ENCODE results near the gene TM2D3. TPM values are rescaled to one million over a fixed set of nuclear protein-coding genes. Genes with fewer than 3 reads are reported as not detected.

The TM2D3 gene
- total and polyA plus RNA-seq, 10 donors = 33.6 to 97.4 (median 52.5) TPM

GRCh38 chr15:101641894-101642293 lies 10.3 kb downstream of the TM2D3 start:
- Histone ChIP-seq H3K36me3 (peaks cover 4 to 78% (median 49%) of the 10 kb centered on the region in 6 donors), H3K27ac (peak overlapping the region; percentile 57 to 85 (median 80)), H3K4me3 (peak overlapping the region in 1 of 8 donors; percentile 40), H3K27me3 (replicated peaks in 1 of 7) (no peaks in the 10 kb centered on the region), H3K4me1 (peaks cover 21 to 52% (median 38%) of the 10 kb centered on the region in 6 donors), H3K9me3 (no peaks in the 10 kb centered on the region)
- TF ChIP-seq CTCF (IDR thresholded peaks at IDR 0.05 in 8 of 11, conservative IDR thresholded peaks at IDR 0.05 in 3 of 11) (no peak), POLR2AphosphoS5 (IDR thresholded peaks at IDR 0.05) (peak in 1 of 3 donors; percentile 47)
- no peak for DNase-seq
- WGBS, 5 donors = 45 to 71% (median 48%) methylated on average over 1 of the region's 1 CpG
- intact Hi-C loops (cut with DNase I; ENCODE audit: low total_unique reads) = loop anchor here (5.0 kb wide), 1 partner anchor 345 kb away; the partner anchor contains the start of gene SNRPA1

GRCh38 chr15:101641129-101641764 lies 10.9 kb downstream of the TM2D3 start:
- intact Hi-C loops (cut with DNase I; ENCODE audit: low total_unique reads) = loop anchor here (5.0 kb wide), 1 partner anchor 344 kb away; the partner anchor contains the start of gene SNRPA1
- peak; percentile 84 for DNase-seq
- H3K4me3 ChIP-seq = peak overlapping the region in 2 of 8 donors; percentile 2 to 40

GRCh38 chr15:101639667-101640066 lies 12.5 kb downstream of the TM2D3 start:
- no peak for TF ChIP-seq POLR2A (IDR thresholded peaks at IDR 0.05)
- no peak for TF ChIP-seq CTCF (IDR thresholded peaks at IDR 0.05 in 8 of 11, conservative IDR thresholded peaks at IDR 0.05 in 3 of 11)
- no peak for TF ChIP-seq POLR2AphosphoS5 (IDR thresholded peaks at IDR 0.05)
- no peak overlapping the region for H3K4me3 ChIP-seq
- peaks cover 21 to 36% (median 28%) of the 10 kb centered on the region in 6 donors for H3K4me1 ChIP-seq
- WGBS, 5 donors = 91 to 93% (median 92%) methylated on average over 4 of the region's 4 CpGs
- H3K36me3 ChIP-seq = peaks cover 4 to 63% (median 28%) of the 10 kb centered on the region in 6 donors
- no peaks in the 10 kb centered on the region for H3K9me3 ChIP-seq
- no peak for DNase-seq
- H3K27me3 ChIP-seq (replicated peaks in 1 of 7) = no peaks in the 10 kb centered on the region
- peak overlapping the region in 3 of 8 donors; percentile 81 to 85 (median 82) for H3K27ac ChIP-seq
- intact Hi-C loops (cut with DNase I; ENCODE audit: low total_unique reads) = loop anchor here (5.0 kb wide), 1 partner anchor 342 kb away; the partner anchor contains the start of gene SNRPA1

More at GRCh38 chr15:101641129-101641764, 10.9 kb downstream of the TM2D3 start:
- H3K9me3 ChIP-seq = no peaks in the 10 kb centered on the region
- peak overlapping the region; percentile 57 to 85 (median 80) for H3K27ac ChIP-seq
- 22 to 26% (median 26%) methylated on average over 8 of the region's 8 CpGs for WGBS, 5 donors
- TF ChIP-seq POLR2A (IDR thresholded peaks at IDR 0.05) = no peak
- peak; percentile 82 to 97 (median 90) for TF ChIP-seq CTCF (IDR thresholded peaks at IDR 0.05 in 8 of 11, conservative IDR thresholded peaks at IDR 0.05 in 3 of 11)
- peak in 1 of 3 donors; percentile 28 for TF ChIP-seq POLR2AphosphoS5 (IDR thresholded peaks at IDR 0.05)
- H3K27me3 ChIP-seq (replicated peaks in 1 of 7) = no peaks in the 10 kb centered on the region
- H3K4me1 ChIP-seq = peaks cover 21 to 45% (median 31%) of the 10 kb centered on the region in 6 donors
- peaks cover 4 to 78% (median 42%) of the 10 kb centered on the region in 6 donors for H3K36me3 ChIP-seq

GRCh38 chr15:101637919-101638318 lies 14.3 kb downstream of the TM2D3 start:
- Histone ChIP-seq H3K9me3 (no peaks in the 10 kb centered on the region), H3K27me3 (replicated peaks in 1 of 7) (no peaks in the 10 kb centered on the region), H3K4me1 (peaks cover 21 to 32% (median 27%) of the 10 kb centered on the region in 6 donors), H3K36me3 (peaks cover 0 to 51% (median 12%) of the 10 kb centered on the region in 6 donors), H3K27ac (no peak overlapping the region), H3K4me3 (no peak overlapping the region)
- 84 to 96% (median 91%) methylated on average over 3 of the region's 3 CpGs for WGBS, 5 donors
- no peak for DNase-seq
- no peak for TF ChIP-seq CTCF (IDR thresholded peaks at IDR 0.05 in 8 of 11, conservative IDR thresholded peaks at IDR 0.05 in 3 of 11)
- no peak for TF ChIP-seq POLR2AphosphoS5 (IDR thresholded peaks at IDR 0.05)
- intact Hi-C loops (cut with DNase I; ENCODE audit: low total_unique reads) = no loop called here

Data from spleen (tissue), 11 donors.